ENCODE results near the gene ASTL.
"Not testable (repeated sequence)": the region's sequence is repeated elsewhere in the genome, so short reads cannot be mapped to it uniquely, and the experiment has no call there.

ASTL gene

GRCh38 chr2:96138179-96139145 is at the start of gene ASTL:
Gene ASTL, minus strand, starts transcription at chr2:96138502. Its CDS starts 66 bp downstream, at chr2:96138436.
- peak; percentile 46 for DNase-seq

GRCh38 chr2:96186562-96186961 is 48.3 kb upstream of the ASTL start:
- DNase-seq = no peak

GRCh38 chr2:96185516-96185915 is 47.2 kb upstream of the ASTL start:
- no peak for DNase-seq

GRCh38 chr2:96184989-96185388 is 46.7 kb upstream of the ASTL start:
- DNase-seq = no peak

GRCh38 chr2:96184188-96184587 is 45.9 kb upstream of the ASTL start:
- DNase-seq = no peak

GRCh38 chr2:96181529-96181928 is 43.2 kb upstream of the ASTL start:
- no peak for DNase-seq

GRCh38 chr2:96180521-96180920 is 42.2 kb upstream of the ASTL start:
- DNase-seq = no peak

GRCh38 chr2:96180002-96180401 is 41.7 kb upstream of the ASTL start:
- no peak for DNase-seq

GRCh38 chr2:96176661-96177060 is 38.4 kb upstream of the ASTL start:
- DNase-seq = no peak

GRCh38 chr2:96175951-96176350 is 37.6 kb upstream of the ASTL start:
- no peak for DNase-seq

GRCh38 chr2:96174251-96175144 is 36.2 kb upstream of the ASTL start:
- peak; percentile 61 for DNase-seq

- DNase-seq = no peak
Measured at GRCh38 chr2:96171831-96172230, 33.5 kb upstream of the ASTL start.

- DNase-seq = no peak
Measured at GRCh38 chr2:96170626-96171025, 32.3 kb upstream of the ASTL start.

- no peak for DNase-seq
Measured at GRCh38 chr2:96169868-96170507, 31.7 kb upstream of the ASTL start.

- DNase-seq = no peak
Measured at GRCh38 chr2:96167407-96168013, 29.2 kb upstream of the ASTL start.

GRCh38 chr2:96164459-96165184 is 26.3 kb upstream of the ASTL start:
- no peak for DNase-seq

GRCh38 chr2:96163768-96164429 is 25.6 kb upstream of the ASTL start:
- no peak for DNase-seq

- no peak for DNase-seq
Measured at GRCh38 chr2:96163415-96163767, 25.1 kb upstream of the ASTL start.

GRCh38 chr2:96161898-96162297 is 23.6 kb upstream of the ASTL start:
- no peak for DNase-seq

- DNase-seq = not testable (repeated sequence)
Measured at GRCh38 chr2:96160366-96160765, 22.1 kb upstream of the ASTL start.

GRCh38 chr2:96159084-96159830 is 21.0 kb upstream of the ASTL start:
- DNase-seq = no peak

Data from NCI-H1694 (cell line).